ENCODE data around the gene C19orf85. TPM values are rescaled to one million over a fixed set of nuclear protein-coding genes. Genes with fewer than 3 reads are reported as not detected.

C19orf85 gene
- total and polyA plus RNA-seq, 2 experiments from 2014 or later, result 1.7 to 3.4 TPM

GRCh38 chr19:55463583-55464031 is 944 bp downstream of the C19orf85 start:
- Mint-ChIP-seq H3K9me3 (peaks cover 3% of the 10 kb centered on the region; the same call in 1 of the 3 replicates), H3K27me3 (ENCODE audit: insufficient read depth, low read depth, poor library complexity) (peaks cover 21% of the 10 kb centered on the region), H3K4me1 (peaks cover 29% of the 10 kb centered on the region), H3K4me3 (no peak overlapping the region), H3K36me3 (ENCODE audit: low read depth) (peaks cover 2% of the 10 kb centered on the region; the same call in 1 of the 3 replicates), H3K27ac (0 out of 2 replicates have a peak overlapping the region, but pooled peaks have one; percentile 14)
- Histone ChIP-seq H3K79me2 (replicated peaks; ENCODE audit: insufficient read depth) (peaks cover 19% of the 10 kb centered on the region), H3K4me3 (no peak overlapping the region), H3K9me2 (ENCODE audit: insufficient read depth) (no peaks in the 10 kb centered on the region), H2AFZ (no peak overlapping the region), H3K4me2 (no peak overlapping the region; the same call in none of the 2 replicates), H4K20me1 (replicated peaks; ENCODE audit: insufficient read depth) (no peaks in the 10 kb centered on the region; the same call in 1 of the 2 replicates), H3K27ac (ENCODE audit: low read depth) (no peak overlapping the region), H3K36me3 (ENCODE audit: insufficient read depth) (no peaks in the 10 kb centered on the region), H3K27me3 (ENCODE audit: insufficient read depth) (no peaks in the 10 kb centered on the region), H3F3A (replicated peaks; ENCODE audit: low read depth) (peaks cover 24% of the 10 kb centered on the region; the same call in 1 of the 2 replicates), H3K4me1 (ENCODE audit: insufficient read depth) (peaks cover 22% of the 10 kb centered on the region)
- no peak for TF ChIP-seq NANOG (IDR thresholded peaks at IDR 0.05; ENCODE audit: borderline replicate concordance)
- no peak for TF ChIP-seq EZH2 (IDR thresholded peaks at IDR 0.05; ENCODE audit: low read depth, unreplicated experiment)
- TF ChIP-seq ETS1 (IDR thresholded peaks at IDR 0.05), result no peak
- ATAC-seq, result no peak
- DNase-seq (ENCODE audit: low spot score), result no peak

GRCh38 chr19:55462722-55463121 is 1.8 kb downstream of the C19orf85 start:
- H3K4me3 ChIP-seq, result no peak overlapping the region
- ATAC-seq (no peak), DNase-seq (ENCODE audit: low spot score) (no peak)
- no peaks in the 10 kb centered on the region for H3K27me3 ChIP-seq (ENCODE audit: insufficient read depth)
- Mint-ChIP-seq H3K36me3 (ENCODE audit: low read depth) (peaks cover 2% of the 10 kb centered on the region; the same call in 1 of the 3 replicates), H3K4me3 (peak overlapping the region; percentile 91; the same call in 1 of the 3 replicates), H3K27me3 (ENCODE audit: insufficient read depth, low read depth, poor library complexity) (peaks cover 21% of the 10 kb centered on the region), H3K4me1 (peaks cover 32% of the 10 kb centered on the region), H3K9me3 (peaks cover 3% of the 10 kb centered on the region; the same call in 1 of the 3 replicates), H3K27ac (no peak overlapping the region)
- H3K4me2 ChIP-seq, result peak overlapping the region; percentile 31; the same call in 1 of the 2 replicates
- H3K79me2 ChIP-seq (replicated peaks; ENCODE audit: insufficient read depth), result peaks cover 21% of the 10 kb centered on the region
- TF ChIP-seq EZH2 (IDR thresholded peaks at IDR 0.05; ENCODE audit: low read depth, unreplicated experiment), result no peak
- TF ChIP-seq NANOG (IDR thresholded peaks at IDR 0.05; ENCODE audit: borderline replicate concordance), result no peak
- no peak for TF ChIP-seq CREB1 (CRISPR knock-in tag; IDR thresholded peaks at IDR 0.05; ENCODE audit: low read depth)
- no peak for TF ChIP-seq ZNF462 (CRISPR knock-in tag; IDR thresholded peaks at IDR 0.05)
- TF ChIP-seq CTCF (conservative IDR thresholded peaks at IDR 0.05; ENCODE audit: low read depth in 2 of 2), result no peak
- H3K36me3 ChIP-seq (ENCODE audit: insufficient read depth), result no peaks in the 10 kb centered on the region
- no peaks in the 10 kb centered on the region for H3K9me2 ChIP-seq (ENCODE audit: insufficient read depth)
- peaks cover 26% of the 10 kb centered on the region for H3K4me1 ChIP-seq (ENCODE audit: insufficient read depth)
- no peaks in the 10 kb centered on the region; the same call in none of the 2 replicates for H4K20me1 ChIP-seq (replicated peaks; ENCODE audit: insufficient read depth)
- H3K27ac ChIP-seq (ENCODE audit: low read depth), result no peak overlapping the region
- H3F3A ChIP-seq (replicated peaks; ENCODE audit: low read depth), result peaks cover 24% of the 10 kb centered on the region; the same call in 1 of the 2 replicates
- H2AFZ ChIP-seq, result no peak overlapping the region
